Activated CD4-positive, alpha-beta T cell treated with anti-CD3 and anti-CD28 coated beads for 36 hours (primary cell): ENCODE measurements around the gene RNF40. TPM values are rescaled to one million over a fixed set of nuclear protein-coding genes. Genes with fewer than 3 reads are reported as not detected.

Experiments used
- ATAC-seq: fragments of 200-7000 bp; cut with Tn5 transposase; one replicate; pipeline ENCODE4 v1.10.0; 2021; ENCODE audit warnings: mild to moderate bottlenecking, moderate library complexity
- CTCF ChIA-PET: fragments of 350-600 bp; sonication (Branson Sonifier 250); formaldehyde crosslinking; loops from one replicate; lab custom pipeline; 2021; ENCODE audit warnings: antibody characterized with exemption; lab: Charles Lee
- POLR2A ChIA-PET: fragments of 350-600 bp; sonication (Branson Sonifier 250); formaldehyde crosslinking; loops from one replicate; lab custom pipeline; 2021; ENCODE audit warnings: antibody characterized with exemption, inconsistent platforms; lab: Charles Lee
- DNase-seq: peaks from one replicate; pipeline ENCODE4 v3.0.0-alpha.2; 2020
- H3K27ac Mint-ChIP-seq: one replicate; pipeline ENCODE4 v1.8.0; 2021; ENCODE audit warnings: mixed read lengths
- H3K27me3 Mint-ChIP-seq: one replicate; pipeline ENCODE4 v1.8.0; 2021; ENCODE audit warnings: mixed read lengths
- H3K36me3 Mint-ChIP-seq: one replicate; pipeline ENCODE4 v1.8.0; 2021; ENCODE audit warnings: low read depth, mixed read lengths
- H3K4me1 Mint-ChIP-seq: one replicate; pipeline ENCODE4 v1.8.0; 2021; ENCODE audit warnings: mixed read lengths
- H3K4me3 Mint-ChIP-seq: one replicate; pipeline ENCODE4 v1.8.0; 2021; ENCODE audit warnings: mild to moderate bottlenecking, moderate library complexity, mixed read lengths
- H3K9me3 Mint-ChIP-seq: one replicate; pipeline ENCODE4 v1.8.0; 2021; ENCODE audit warnings: low read depth, mixed read lengths
- intact Hi-C, 2 experiments: fragments of 100-400 bp; cut with DNase I in 1 of 2; cut with micrococcal nuclease in 1 of 2; formaldehyde crosslinking; loops; one replicate each; pipeline versions ENCODE4 v1.14.2 to v1.15.1; 2022 to 2024; cut with DNase I, micrococcal nuclease
- total RNA-seq, 2 experiments: library from RNA; stranded (reverse); gene quantifications; one replicate each; pipeline ENCODE4 v1.2.3, GENCODE V29; 2021

RNF40 gene
- total RNA-seq, 2 experiments from 2014 or later: 72.3 to 85.5 TPM

- intact Hi-C loops: no loop called here
- no peaks in the 10 kb centered on the region for H3K9me3 Mint-ChIP-seq
- DNase-seq (no peak), ATAC-seq (no peak)
- CTCF ChIA-PET: interaction anchor here (0.9 kb wide), 1 partner anchor 61 kb away, joined by 3 read pairs; no protein-coding TSS in a partner anchor
- H3K27me3 Mint-ChIP-seq: no peaks in the 10 kb centered on the region
- no peak overlapping the region for H3K27ac Mint-ChIP-seq
- H3K36me3 Mint-ChIP-seq: peaks cover 25% of the 10 kb centered on the region
- H3K4me3 Mint-ChIP-seq: no peak overlapping the region
- POLR2A ChIA-PET: no interaction called here
- H3K4me1 Mint-ChIP-seq: peaks cover 10% of the 10 kb centered on the region
These were observed 8.5 kb upstream of the RNF40 start for GRCh38 chr16:30753596-30753995.

GRCh38 chr16:30755955-30756780 is 6.0 kb upstream of the RNF40 start:
- H3K27ac Mint-ChIP-seq: no peak overlapping the region
- H3K4me1 Mint-ChIP-seq: peaks cover 9% of the 10 kb centered on the region
- DNase-seq (no peak), ATAC-seq (no peak)
- H3K36me3 Mint-ChIP-seq: peaks cover 8% of the 10 kb centered on the region
- H3K27me3 Mint-ChIP-seq: no peaks in the 10 kb centered on the region
- ChIA-PET POLR2A (no interaction called here), CTCF (interaction anchor here (0.6 kb wide), 1 partner anchor 59 kb away, joined by 3 read pairs; no protein-coding TSS in a partner anchor)
- intact Hi-C loops: no loop called here
- H3K9me3 Mint-ChIP-seq: no peaks in the 10 kb centered on the region
- H3K4me3 Mint-ChIP-seq: no peak overlapping the region

GRCh38 chr16:30756781-30757100 is 5.4 kb upstream of the RNF40 start:
- no peak for DNase-seq
- H3K4me1 Mint-ChIP-seq: peaks cover 10% of the 10 kb centered on the region
- intact Hi-C loops: no loop called here
- H3K4me3 Mint-ChIP-seq: no peak overlapping the region
- H3K9me3 Mint-ChIP-seq: no peaks in the 10 kb centered on the region
- no peak overlapping the region for H3K27ac Mint-ChIP-seq
- CTCF ChIA-PET: interaction anchor here (0.6 kb wide), 1 partner anchor 59 kb away, joined by 3 read pairs; no protein-coding TSS in a partner anchor
- peaks cover 3% of the 10 kb centered on the region for H3K36me3 Mint-ChIP-seq
- no peaks in the 10 kb centered on the region for H3K27me3 Mint-ChIP-seq
- POLR2A ChIA-PET: no interaction called here
- ATAC-seq: no peak

- DNase-seq: no peak
- peaks cover 3% of the 10 kb centered on the region for H3K36me3 Mint-ChIP-seq
- intact Hi-C loops: no loop called here
- H3K4me1 Mint-ChIP-seq: peaks cover 10% of the 10 kb centered on the region
- no peaks in the 10 kb centered on the region for H3K9me3 Mint-ChIP-seq
- ChIA-PET CTCF (interaction anchor here (0.6 kb wide), 1 partner anchor 796 kb away, joined by 3 read pairs; no protein-coding TSS in a partner anchor), POLR2A (interaction anchor here (0.5 kb wide), 1 partner anchor 120 kb away, joined by 3 read pairs; no protein-coding TSS in a partner anchor)
- no peak overlapping the region for H3K27ac Mint-ChIP-seq
- H3K4me3 Mint-ChIP-seq: no peak overlapping the region
- no peaks in the 10 kb centered on the region for H3K27me3 Mint-ChIP-seq
- no peak for ATAC-seq
These were observed 4.8 kb upstream of the RNF40 start for GRCh38 chr16:30757316-30757715.

GRCh38 chr16:30758988-30759491 is 3.1 kb upstream of the RNF40 start:
- H3K4me1 Mint-ChIP-seq: peaks cover 25% of the 10 kb centered on the region
- POLR2A ChIA-PET: interaction anchor here (2.9 kb wide), 1 partner anchor 11 kb away, joined by 14 read pairs; the partner anchor contains the start of gene PHKG2
- CTCF ChIA-PET: interaction anchor here (1.2 to 2.7 kb wide), 4 partner anchors 11 to 86 kb away, joined by 3 to 10 read pairs (median 6); partner anchors contain the start of gene PHKG2
- H3K9me3 Mint-ChIP-seq: no peaks in the 10 kb centered on the region
- no peak for DNase-seq
- no peak overlapping the region for H3K27ac Mint-ChIP-seq
- no peak for ATAC-seq
- no peak overlapping the region for H3K4me3 Mint-ChIP-seq
- no peaks in the 10 kb centered on the region for H3K27me3 Mint-ChIP-seq
- intact Hi-C loops: no loop called here
- peaks cover 14% of the 10 kb centered on the region for H3K36me3 Mint-ChIP-seq

- Mint-ChIP-seq H3K4me3 (peak overlapping the region; percentile 90), H3K27me3 (no peaks in the 10 kb centered on the region), H3K27ac (no peak overlapping the region), H3K9me3 (no peaks in the 10 kb centered on the region), H3K36me3 (peaks cover 15% of the 10 kb centered on the region), H3K4me1 (peaks cover 25% of the 10 kb centered on the region)
- no peak for ATAC-seq
- ChIA-PET POLR2A (interaction anchor here (2.9 kb wide), 1 partner anchor 12 kb away, joined by 14 read pairs; the partner anchor contains the start of gene PHKG2), CTCF (interaction anchor here (0.6 to 2.7 kb wide), 6 partner anchors 10 to 142 kb away, joined by 3 to 10 read pairs (median 4); partner anchors contain the start of gene PHKG2)
- DNase-seq: no peak
- intact Hi-C loops: loop anchor here in 1 of 2 experiments (10.0 kb wide), 1 partner anchor 55 kb away; no protein-coding TSS in a partner anchor
These were observed 2.0 kb upstream of the RNF40 start for GRCh38 chr16:30760001-30760559.

GRCh38 chr16:30760577-30761426 is 1.3 kb upstream of the RNF40 start:
- peaks cover 25% of the 10 kb centered on the region for H3K4me1 Mint-ChIP-seq
- CTCF ChIA-PET: interaction anchor here (1.6 to 2.2 kb wide), 2 partner anchors 17 to 67 kb away, joined by 5 to 8 read pairs; no protein-coding TSS in a partner anchor
- ATAC-seq: no peak
- no peaks in the 10 kb centered on the region for H3K9me3 Mint-ChIP-seq
- H3K4me3 Mint-ChIP-seq: peak overlapping the region; percentile 90
- intact Hi-C loops: loop anchor here in 1 of 2 experiments (10.0 kb wide), 1 partner anchor 54 kb away; no protein-coding TSS in a partner anchor
- H3K27me3 Mint-ChIP-seq: no peaks in the 10 kb centered on the region
- POLR2A ChIA-PET: interaction anchor here (0.6 to 2.9 kb wide), 2 partner anchors 13 to 51 kb away, joined by 3 to 14 read pairs; partner anchors contain the start of gene PHKG2
- no peak overlapping the region for H3K27ac Mint-ChIP-seq
- no peak for DNase-seq
- peaks cover 20% of the 10 kb centered on the region for H3K36me3 Mint-ChIP-seq

GRCh38 chr16:30761427-30761927 is 645 bp upstream of the RNF40 start:
- ATAC-seq (peak; percentile 36), DNase-seq (peak; percentile 64)
- intact Hi-C loops: loop anchor here in 1 of 2 experiments (10.0 kb wide), 1 partner anchor 53 kb away; no protein-coding TSS in a partner anchor
- Mint-ChIP-seq H3K27me3 (no peaks in the 10 kb centered on the region), H3K4me3 (peak overlapping the region; percentile 90), H3K4me1 (peaks cover 25% of the 10 kb centered on the region), H3K9me3 (no peaks in the 10 kb centered on the region), H3K27ac (no peak overlapping the region), H3K36me3 (peaks cover 26% of the 10 kb centered on the region)
- ChIA-PET CTCF (interaction anchor here (0.6 kb wide), 1 partner anchor 142 kb away, joined by 4 read pairs; no protein-coding TSS in a partner anchor), POLR2A (interaction anchor here (0.6 to 2.9 kb wide), 3 partner anchors 14 to 103 kb away, joined by 3 to 14 read pairs (median 4); partner anchors contain the start of gene PHKG2)

- ATAC-seq (no peak), DNase-seq (no peak)
- H3K27me3 Mint-ChIP-seq: no peaks in the 10 kb centered on the region
- peaks cover 38% of the 10 kb centered on the region for H3K36me3 Mint-ChIP-seq
- no peaks in the 10 kb centered on the region for H3K9me3 Mint-ChIP-seq
- H3K4me3 Mint-ChIP-seq: peak overlapping the region; percentile 90
- CTCF ChIA-PET: interaction anchor here (0.6 to 1.1 kb wide), 3 partner anchors 12 to 182 kb away, joined by 4 read pairs; no protein-coding TSS in a partner anchor
- H3K27ac Mint-ChIP-seq: peak overlapping the region; percentile 83
- POLR2A ChIA-PET: interaction anchor here (0.6 kb wide), 1 partner anchor 23 kb away, joined by 5 read pairs; no protein-coding TSS in a partner anchor
- intact Hi-C loops: loop anchor here (1.0 to 10.0 kb wide), 14 partner anchors 12 to 696 kb away; partner anchors contain the start of genes ARMC5 (in 1 of the 2), BCL7C (in 1 of the 2), FBRS (in 1 of the 2) and FBXL19 (in 1 of the 2)
- peaks cover 25% of the 10 kb centered on the region for H3K4me1 Mint-ChIP-seq
These were observed 1.0 kb downstream of the RNF40 start for GRCh38 chr16:30762991-30763725.
